ENCODE measurements around the gene PLPPR3.

PLPPR3 gene, protein sequence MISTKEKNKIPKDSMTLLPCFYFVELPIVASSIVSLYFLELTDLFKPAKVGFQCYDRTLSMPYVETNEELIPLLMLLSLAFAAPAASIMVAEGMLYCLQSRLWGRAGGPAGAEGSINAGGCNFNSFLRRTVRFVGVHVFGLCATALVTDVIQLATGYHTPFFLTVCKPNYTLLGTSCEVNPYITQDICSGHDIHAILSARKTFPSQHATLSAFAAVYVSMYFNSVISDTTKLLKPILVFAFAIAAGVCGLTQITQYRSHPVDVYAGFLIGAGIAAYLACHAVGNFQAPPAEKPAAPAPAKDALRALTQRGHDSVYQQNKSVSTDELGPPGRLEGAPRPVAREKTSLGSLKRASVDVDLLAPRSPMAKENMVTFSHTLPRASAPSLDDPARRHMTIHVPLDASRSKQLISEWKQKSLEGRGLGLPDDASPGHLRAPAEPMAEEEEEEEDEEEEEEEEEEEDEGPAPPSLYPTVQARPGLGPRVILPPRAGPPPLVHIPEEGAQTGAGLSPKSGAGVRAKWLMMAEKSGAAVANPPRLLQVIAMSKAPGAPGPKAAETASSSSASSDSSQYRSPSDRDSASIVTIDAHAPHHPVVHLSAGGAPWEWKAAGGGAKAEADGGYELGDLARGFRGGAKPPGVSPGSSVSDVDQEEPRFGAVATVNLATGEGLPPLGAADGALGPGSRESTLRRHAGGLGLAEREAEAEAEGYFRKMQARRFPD

DNA sequence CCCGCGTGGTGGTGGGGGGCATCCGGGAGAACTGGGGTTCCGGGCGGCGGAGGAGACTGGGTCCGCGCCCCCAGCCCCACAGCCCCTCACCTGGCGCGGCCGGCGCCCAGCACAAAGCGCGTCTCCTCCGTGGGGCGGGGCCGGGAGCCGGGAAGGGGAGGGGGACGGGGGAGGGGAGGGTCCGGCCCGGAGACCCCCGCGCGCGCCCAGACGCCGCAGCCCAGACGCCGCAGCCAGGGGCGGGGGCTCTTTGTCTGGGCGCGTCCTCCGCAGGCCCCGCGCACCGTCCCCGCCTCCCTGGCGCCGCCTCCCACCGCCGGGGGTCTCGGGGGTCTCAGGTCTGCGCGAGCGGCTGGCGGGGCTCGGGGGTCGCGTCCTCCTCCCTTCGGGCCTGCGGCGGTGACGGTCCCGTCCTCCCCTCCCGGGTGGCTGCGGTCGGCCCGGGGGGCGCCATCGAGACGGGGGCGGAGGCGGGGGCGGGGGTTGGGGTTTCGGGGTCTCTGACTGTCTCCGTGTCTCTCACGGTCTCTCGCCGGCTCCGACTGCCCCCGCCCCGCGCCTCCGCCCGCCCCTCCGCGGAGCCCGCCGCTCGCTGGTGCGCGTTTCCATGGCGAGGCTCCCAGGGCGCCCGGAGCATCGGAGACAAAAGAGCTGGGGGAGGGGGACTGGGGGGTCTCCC lies at the start of gene PLPPR3:
Gene PLPPR3 (minus strand): TSS at position 131 of the 679 bp plus-strand sequence. CDS start 396 bp downstream, outside the sequence.
- TF ChIP-seq GATA2 (IDR thresholded peaks at IDR 0.05; ENCODE audit: low read depth, low read length) = no peak
- TF ChIP-seq GATA3 (IDR thresholded peaks at IDR 0.05; ENCODE audit: low read depth, low read length) = no peak

DNA sequence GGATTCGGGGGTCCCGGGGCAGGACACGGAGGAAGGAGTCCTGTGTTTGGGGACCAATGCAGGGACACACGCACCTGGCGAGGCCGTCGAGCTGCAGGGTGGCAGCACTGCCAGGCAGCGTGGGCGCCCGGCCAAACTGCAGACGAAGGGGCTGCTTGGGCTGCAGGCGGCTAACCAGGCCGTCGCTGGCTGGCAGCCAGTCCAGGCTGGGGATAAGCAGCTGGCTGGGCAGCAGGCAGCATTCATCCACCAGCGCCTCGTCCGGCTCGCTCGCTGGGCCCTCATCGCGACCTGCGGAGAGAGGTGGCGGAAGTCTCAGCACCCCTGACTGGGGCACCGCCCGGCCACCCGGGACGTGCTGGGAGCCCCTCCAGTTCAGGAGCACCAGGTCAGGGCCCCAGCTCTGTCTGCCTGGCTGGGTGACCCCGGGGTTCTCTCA lies 49.2 kb upstream of the PLPPR3 start:
- no peak for TF ChIP-seq GATA2 (IDR thresholded peaks at IDR 0.05; ENCODE audit: low read depth, low read length)
- no peak for TF ChIP-seq GATA3 (IDR thresholded peaks at IDR 0.05; ENCODE audit: low read depth, low read length)

DNA sequence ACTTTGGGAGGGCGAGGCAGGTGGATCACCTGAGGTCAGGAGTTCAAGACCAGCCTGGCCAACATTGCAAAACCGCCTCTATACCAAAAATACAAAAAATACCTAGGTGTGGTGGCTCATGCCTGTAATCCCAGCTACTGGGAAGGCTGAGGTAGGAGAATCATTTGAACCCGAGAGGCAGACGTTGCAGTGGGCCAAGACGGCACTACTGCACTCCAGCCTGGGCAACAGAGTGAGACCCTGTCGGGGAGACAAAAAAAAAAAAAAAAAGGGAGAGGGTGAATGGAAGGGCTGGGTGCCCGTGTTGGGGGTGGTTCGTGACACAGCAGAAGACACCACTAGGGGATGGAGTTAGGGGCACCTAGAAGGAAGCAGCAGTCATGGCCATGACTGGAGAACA lies 48.6 kb upstream of the PLPPR3 start:
- no peak for TF ChIP-seq GATA3 (IDR thresholded peaks at IDR 0.05; ENCODE audit: low read depth, low read length)
- TF ChIP-seq GATA2 (IDR thresholded peaks at IDR 0.05; ENCODE audit: low read depth, low read length) = no peak

DNA sequence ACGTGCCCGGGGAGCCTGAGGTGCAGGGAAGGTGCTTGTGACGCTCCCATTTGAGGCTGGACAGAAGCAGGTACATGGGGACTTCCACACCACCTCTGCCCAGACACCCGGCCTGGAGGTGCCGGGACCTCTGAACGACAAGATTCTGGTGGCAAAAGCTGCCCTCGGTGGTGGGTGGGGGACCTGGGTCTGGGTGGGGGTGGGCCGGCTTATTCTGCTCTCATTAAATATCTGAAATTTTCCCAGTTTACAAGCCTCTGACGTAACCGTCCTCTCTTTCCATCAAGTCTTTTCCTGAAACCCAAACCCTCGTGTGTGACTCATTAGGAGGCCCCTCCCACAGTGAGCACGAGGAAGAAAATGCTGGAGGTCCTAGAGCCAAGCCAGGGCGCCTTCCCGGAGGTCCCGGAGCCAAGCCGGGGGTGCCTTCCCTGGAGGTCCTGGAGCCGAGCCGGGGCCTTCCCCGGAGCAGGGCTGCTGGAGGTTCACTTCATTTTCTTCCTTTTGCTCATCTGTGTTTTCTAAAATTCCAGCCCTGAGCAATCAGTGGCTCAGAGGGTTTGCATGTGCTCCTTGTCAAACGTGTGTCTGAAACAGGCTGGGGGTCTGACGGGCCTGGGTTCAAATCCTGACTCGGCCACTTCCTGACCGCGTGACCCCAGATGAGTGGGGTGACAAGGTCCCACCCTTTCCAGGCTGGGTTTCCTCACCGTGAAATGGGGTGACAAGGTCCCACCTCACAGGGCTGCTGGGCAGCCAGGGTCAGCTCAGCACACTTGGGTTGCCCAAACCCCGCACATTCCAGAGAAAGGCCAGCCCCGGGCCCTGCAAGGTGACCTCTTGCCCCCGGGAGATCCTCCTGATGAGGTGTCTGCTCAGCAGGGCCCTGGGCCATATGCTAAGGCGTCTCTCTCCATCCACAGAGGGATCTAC lies 47.8 kb upstream of the PLPPR3 start:
- TF ChIP-seq GATA2 (IDR thresholded peaks at IDR 0.05; ENCODE audit: low read depth, low read length) (no peak), GATA3 (IDR thresholded peaks at IDR 0.05; ENCODE audit: low read depth, low read length) (no peak)

- TF ChIP-seq GATA2 (IDR thresholded peaks at IDR 0.05; ENCODE audit: low read depth, low read length) (no peak), GATA3 (IDR thresholded peaks at IDR 0.05; ENCODE audit: low read depth, low read length) (no peak)
These were observed 46.9 kb upstream of the PLPPR3 start for GRCh38 chr19:868458-869244.

- TF ChIP-seq GATA2 (IDR thresholded peaks at IDR 0.05; ENCODE audit: low read depth, low read length) (no peak), GATA3 (IDR thresholded peaks at IDR 0.05; ENCODE audit: low read depth, low read length) (no peak)
These were observed 46.2 kb upstream of the PLPPR3 start for GRCh38 chr19:867855-868457.

DNA sequence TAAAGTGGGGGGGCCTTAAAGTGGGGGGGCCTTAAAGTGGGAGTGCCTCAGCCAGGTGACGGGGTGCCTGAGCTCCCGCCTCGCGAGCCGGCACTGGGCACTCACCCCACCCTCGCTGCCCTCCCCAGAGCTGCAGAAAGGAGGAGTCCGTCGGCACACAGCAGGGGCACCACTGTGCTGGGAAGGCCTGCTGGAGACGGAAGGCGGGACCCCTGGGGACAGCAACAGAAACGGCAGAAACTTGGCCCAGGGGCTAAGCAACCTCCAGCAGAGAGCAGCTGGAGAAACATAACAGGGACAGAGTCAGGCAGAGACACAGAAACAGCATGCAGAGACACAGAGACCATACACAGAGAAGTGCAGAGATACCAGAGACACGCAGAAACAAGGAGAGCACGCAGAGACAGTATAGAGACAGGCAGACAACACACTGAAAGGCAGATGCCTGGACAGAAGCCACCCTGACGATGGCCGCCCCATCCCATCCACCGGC lies 45.6 kb upstream of the PLPPR3 start:
- TF ChIP-seq GATA2 (IDR thresholded peaks at IDR 0.05; ENCODE audit: low read depth, low read length) = no peak
- TF ChIP-seq GATA3 (IDR thresholded peaks at IDR 0.05; ENCODE audit: low read depth, low read length) = no peak

GRCh38 chr19:866769-867300 lies 45.1 kb upstream of the PLPPR3 start:
- TF ChIP-seq GATA2 (IDR thresholded peaks at IDR 0.05; ENCODE audit: low read depth, low read length) = no peak
- no peak for TF ChIP-seq GATA3 (IDR thresholded peaks at IDR 0.05; ENCODE audit: low read depth, low read length)

DNA sequence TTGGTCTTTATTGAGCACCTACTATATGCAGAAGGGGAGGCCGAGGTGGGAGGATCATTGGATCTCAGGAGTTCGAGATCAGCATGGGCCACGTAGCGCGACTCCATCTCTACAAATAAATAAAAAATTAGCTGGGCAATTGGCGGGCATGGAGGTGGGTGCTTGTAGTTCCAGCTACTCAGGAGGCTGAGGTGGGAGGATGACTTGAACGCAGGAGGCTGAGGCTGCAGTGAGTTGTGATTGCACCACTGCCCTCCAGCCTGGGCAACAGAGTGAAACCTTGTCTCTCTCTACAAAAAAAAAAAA lies 41.5 kb upstream of the PLPPR3 start:
- TF ChIP-seq GATA2 (IDR thresholded peaks at IDR 0.05; ENCODE audit: low read depth, low read length) = no peak
- TF ChIP-seq GATA3 (IDR thresholded peaks at IDR 0.05; ENCODE audit: low read depth, low read length) = no peak

- TF ChIP-seq GATA2 (IDR thresholded peaks at IDR 0.05; ENCODE audit: low read depth, low read length) = no peak
- TF ChIP-seq GATA3 (IDR thresholded peaks at IDR 0.05; ENCODE audit: low read depth, low read length) = no peak
These were observed 41.0 kb upstream of the PLPPR3 start for GRCh38 chr19:862581-863314.

DNA sequence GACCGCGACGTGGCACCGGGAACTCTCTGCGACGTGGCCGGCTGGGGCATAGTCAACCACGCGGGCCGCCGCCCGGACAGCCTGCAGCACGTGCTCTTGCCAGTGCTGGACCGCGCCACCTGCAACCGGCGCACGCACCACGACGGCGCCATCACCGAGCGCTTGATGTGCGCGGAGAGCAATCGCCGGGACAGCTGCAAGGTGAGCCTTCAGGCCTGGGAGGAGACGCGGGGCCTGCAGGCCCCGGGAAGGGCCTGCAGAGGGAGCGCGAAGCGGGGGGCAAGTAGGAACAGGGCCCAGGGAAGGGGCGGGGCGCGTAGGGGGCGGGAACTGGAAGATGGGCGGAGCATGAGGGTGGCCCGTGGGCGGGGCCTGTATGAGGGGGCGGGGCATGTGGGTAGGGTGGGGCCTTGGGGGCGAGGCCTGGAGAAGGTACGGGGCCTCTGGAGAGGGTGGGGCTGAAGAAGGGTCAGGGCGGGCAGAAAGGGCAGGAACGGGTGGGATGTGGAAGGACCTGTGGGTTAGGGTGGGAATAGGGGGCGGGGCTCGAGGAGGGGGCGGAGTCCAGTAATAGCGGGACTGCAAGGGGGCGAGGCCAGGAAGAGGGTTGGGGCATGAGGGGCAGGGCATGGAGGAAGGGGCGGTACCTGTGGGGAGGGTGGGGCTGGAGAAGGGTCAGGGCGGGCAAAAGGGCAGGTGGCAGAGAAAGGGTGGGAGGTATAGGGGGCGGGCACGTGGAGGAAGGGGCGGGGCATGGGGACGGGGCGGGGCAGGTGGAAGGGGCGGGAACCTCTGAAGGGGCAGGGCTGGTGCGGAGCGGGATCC lies 40.2 kb upstream of the PLPPR3 start:
- TF ChIP-seq GATA3 (IDR thresholded peaks at IDR 0.05; ENCODE audit: low read depth, low read length) = no peak
- TF ChIP-seq GATA2 (IDR thresholded peaks at IDR 0.05; ENCODE audit: low read depth, low read length) = no peak

Data from SH-SY5Y (cell line).